Measurements from ENCODE around the gene TIMM23.

DNA sequence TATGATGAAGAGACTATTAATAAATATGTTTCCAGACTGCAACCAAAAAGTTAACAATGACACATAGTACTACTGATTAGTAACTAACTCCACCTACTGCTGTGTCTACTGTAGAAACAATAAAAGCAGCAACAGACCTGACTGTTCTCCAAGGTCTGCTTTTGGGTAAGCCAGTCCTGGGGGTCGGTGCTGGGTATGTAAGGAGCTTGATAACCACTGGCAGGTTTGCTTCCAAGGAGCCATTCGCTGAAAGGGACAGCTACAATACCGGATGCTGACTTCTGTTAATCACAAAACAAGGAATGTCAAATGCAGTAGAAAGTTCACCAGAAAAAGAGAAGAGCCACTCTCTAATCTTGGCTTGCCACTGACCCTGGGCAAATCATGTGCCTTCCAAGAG is 40.5 kb downstream of the TIMM23 start:
- no peak for TF ChIP-seq POLR2A (IDR thresholded peaks at IDR 0.05)
- TF ChIP-seq, protein P1, sequence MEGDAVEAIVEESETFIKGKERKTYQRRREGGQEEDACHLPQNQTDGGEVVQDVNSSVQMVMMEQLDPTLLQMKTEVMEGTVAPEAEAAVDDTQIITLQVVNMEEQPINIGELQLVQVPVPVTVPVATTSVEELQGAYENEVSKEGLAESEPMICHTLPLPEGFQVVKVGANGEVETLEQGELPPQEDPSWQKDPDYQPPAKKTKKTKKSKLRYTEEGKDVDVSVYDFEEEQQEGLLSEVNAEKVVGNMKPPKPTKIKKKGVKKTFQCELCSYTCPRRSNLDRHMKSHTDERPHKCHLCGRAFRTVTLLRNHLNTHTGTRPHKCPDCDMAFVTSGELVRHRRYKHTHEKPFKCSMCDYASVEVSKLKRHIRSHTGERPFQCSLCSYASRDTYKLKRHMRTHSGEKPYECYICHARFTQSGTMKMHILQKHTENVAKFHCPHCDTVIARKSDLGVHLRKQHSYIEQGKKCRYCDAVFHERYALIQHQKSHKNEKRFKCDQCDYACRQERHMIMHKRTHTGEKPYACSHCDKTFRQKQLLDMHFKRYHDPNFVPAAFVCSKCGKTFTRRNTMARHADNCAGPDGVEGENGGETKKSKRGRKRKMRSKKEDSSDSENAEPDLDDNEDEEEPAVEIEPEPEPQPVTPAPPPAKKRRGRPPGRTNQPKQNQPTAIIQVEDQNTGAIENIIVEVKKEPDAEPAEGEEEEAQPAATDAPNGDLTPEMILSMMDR (IDR thresholded peaks at IDR 0.05): no peak

Measured in body of pancreas (tissue), 4 donors.